GF-D8 (cell line): ENCODE data around the gene ZNF521.

ENCODE experiments used
- DNase-seq: peaks from one replicate; lab custom pipeline; 2025; lab: John Stamatoyannopoulos, UW

ZNF521 gene

DNA sequence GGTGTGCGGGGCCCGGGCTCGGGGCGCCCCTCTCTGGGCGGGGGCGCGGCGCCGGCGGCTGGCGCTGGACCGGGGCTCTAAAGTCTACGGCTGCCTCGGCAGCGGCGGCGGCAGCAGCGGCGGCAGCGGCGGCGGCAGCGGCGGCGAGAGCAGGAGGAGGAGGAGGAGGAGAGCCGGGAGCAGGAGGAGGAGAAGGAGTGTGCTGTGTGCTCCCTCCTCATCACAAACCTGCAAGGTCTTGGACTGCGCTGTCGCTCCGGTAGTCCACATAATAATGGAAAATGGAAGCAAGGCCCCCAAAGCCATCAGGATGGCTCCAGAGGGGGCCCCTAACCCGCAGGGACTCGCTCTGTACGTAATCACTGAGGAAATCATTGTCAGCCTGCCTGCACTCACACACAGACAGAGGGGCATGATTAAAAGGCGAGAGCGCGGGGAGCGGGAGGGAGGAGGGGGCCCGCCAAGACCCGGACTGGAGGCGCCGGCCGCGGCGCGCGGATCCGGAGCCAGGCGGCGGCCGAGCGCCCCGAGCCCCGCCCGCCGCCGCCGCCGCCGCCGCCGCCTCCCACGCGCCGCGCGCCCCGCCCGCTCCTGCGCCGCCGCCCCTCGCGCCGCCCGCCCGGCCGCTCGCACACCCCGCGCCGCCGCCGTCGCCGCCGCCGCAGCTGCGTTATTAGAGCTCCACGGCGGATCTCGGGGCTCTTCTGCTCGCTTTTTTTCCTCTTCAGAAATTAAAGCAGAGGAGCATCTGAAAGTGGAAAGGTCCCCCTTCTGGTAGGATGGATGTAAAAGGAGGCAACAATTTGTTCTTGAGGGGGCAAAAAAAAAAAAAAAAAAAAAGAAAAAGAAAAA, at the start of gene ZNF521:
TSS of gene ZNF521 (minus strand) at position 390 of the 852 bp plus-strand sequence. CDS start 1,220 bp downstream, outside the sequence.
- no peak for DNase-seq

- DNase-seq: no peak
Observed at GRCh38 chr18:25399554-25399953, 47.6 kb upstream of the ZNF521 start.

GRCh38 chr18:25392192-25392591, 40.2 kb upstream of the ZNF521 start:
- DNase-seq: no peak

DNA sequence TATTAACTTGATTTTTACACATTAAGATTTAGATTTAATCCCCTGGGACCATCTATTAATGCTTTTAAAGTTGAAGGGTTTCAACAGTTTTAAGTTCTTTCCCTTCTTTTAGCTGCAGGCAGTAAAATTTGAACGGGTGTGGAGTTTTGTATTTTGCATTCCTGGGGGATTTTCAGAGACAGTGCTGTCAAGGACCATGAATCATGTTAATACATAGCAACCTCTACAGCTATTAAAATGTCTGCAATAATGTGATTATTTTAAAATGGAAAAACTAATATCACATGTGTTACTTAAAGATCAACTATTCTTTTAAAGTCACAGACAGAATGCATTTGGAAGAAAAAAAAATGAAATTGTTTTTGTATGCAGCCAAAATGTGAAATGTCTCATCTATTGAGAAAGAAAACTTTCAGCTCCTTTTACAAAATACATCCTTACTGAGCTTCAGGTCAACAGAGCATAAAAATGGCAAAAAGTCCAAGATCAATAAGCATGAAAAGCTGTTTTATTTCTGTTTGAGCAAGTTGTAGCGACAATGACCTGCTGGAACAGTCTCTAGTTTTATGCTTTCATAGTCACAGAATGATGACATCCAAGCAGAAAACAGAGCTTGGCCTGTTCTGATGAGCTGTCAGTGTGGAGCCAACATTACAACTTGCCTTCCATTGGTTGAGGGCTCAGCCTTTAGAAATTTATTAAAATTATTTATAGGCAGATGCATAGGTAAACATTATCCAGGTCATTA, 21.6 kb upstream of the ZNF521 start:
- DNase-seq: no peak

DNA sequence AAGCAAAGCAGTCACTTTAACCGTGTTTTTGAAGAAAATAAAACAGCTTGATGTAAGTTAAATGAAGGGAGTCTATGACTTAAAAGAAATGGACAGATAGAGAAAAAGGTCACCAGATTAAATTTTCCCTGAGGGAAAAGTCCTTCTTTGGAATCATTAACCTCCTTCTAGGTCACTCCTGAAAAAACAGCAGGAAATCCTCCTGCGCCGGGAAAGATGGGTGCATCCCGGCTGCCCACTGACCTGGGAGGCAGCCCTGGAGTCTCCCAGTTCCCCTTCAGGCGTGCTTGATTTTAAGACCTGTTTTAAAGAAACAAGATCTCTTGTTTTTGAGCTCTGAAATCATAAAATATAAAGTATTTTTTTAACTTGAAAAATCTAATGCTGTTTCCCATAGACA, 18.4 kb upstream of the ZNF521 start:
- no peak for DNase-seq

DNA sequence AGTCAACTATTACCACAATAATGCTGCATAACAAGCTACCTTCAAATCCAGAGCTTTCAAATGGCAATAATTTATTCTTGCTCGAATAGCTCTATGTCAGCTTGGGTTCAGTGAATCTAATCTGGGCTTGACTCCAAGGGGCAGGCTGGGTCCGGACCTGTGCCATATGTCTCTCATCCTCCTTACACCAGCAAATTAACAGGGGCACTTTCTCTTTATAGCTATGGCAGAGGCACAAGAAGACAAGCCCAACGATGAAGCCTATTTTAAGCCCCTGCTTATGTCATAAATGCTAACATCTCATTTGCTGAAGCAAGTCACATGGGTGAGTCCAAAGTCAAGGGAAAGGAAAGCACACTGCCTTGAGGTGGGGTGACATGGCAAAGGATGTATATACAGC, 13.3 kb upstream of the ZNF521 start:
- no peak for DNase-seq

- no peak for DNase-seq
Observed at GRCh38 chr18:25364732-25365131, 12.8 kb upstream of the ZNF521 start.

DNA sequence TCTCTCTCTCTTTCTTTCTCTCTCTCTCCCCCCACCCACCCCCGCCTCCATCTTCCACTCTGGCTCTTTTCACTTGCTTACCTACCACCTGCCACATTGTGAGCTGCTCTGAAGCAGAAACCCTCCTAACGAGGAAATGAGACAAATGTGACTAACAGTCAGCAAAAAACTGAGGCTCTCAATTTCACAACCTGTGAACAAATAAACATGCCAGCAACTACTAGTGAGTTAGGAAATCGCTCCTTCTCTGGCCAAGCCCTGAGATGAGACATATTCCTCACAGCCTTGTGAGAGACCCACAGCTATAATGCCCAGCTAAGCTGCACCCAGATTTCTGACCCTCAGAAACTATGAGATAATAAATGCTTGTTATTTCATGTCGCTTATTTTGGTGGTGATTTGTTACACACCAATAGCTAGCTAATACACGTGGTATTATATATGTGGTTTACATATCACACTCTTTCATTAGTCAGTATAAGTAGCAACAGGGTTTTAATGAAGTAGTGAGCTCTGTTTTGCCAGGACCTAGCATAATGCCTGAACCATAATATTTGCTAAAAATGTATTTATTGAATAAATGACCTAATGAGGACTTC, 8.4 kb upstream of the ZNF521 start:
- DNase-seq: no peak

DNA sequence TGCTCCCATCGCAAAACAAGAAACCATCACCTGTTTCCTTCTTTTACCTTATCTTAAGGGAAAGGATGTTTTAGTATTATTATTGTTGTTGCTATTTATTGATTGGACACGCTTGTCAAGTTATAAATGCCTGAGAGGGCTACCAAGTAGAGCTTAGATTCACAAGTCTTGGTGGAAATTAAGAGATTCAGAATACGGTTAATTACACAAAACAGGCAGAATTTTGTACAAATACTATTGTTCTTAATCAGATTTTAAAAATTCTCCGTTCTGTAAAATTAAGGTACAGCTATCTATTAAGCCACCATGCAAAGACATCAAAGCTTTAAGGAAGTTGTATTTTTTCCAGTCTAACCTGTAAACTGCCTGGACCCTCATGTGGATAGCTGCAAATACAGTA, 1.1 kb upstream of the ZNF521 start:
- DNase-seq: no peak

- DNase-seq: no peak
Observed at GRCh38 chr18:25352629-25353005, 651 bp upstream of the ZNF521 start.

DNA sequence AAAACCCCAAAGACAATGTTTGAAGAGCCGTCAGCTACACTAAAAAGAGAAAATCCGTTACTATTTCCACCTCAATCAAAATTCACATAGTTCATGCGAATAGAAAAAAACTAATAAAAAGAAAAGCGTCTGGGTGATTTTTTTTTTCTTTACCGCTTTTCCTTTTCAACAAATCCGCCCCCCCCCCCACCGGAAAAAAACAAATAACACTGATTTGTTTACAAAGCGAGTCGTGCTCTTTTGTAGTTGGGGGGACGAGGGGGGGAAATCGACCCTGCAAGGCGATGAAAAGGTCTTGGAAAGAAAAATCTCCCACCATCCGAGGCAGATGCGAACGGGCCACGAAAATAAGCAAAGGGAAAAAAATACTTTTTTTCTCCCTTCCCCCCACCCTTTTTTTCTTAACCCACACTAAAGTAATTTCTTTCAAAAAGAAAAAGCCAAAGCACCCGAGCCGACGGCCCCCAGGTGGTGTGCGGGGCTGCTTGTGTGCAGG, 638 bp downstream of the ZNF521 start:
- DNase-seq: no peak

DNA sequence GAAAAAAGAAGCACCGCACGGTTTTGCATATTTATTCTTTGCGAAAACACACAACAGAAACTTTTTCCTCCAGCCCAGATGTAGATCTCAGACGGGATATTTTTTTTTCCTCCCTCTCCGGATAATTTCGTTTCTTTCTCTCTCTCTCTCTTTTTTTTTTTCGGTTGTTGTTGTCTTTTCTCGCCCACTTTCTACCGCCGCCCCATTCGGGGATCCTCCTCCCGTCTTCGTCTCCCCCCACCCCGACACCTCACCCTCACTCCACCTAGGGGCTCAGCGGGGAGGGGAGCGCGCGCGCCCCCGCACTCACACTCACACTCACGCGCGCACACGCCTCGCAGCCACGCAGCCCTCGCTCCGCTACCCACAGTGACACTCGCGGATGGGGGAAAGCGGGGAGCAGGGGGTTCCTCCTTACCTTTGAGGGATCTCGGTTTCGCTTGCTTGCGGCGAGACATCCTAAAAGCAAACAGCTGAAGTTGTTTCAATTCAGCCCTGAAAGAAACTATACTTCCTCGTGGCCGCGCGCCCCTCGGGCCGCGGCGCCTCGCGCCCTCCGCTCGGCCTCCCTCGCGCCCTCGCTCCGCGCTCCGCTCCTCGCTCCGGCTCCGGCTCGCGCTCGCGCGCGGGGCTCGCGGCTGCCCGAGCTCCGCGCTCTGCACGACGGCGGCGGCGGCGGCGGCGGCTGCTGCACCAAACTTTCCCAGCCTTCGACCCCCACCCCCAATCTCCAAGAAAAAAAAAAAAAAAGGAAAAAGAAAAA, 1.3 kb downstream of the ZNF521 start:
- DNase-seq: no peak

DNA sequence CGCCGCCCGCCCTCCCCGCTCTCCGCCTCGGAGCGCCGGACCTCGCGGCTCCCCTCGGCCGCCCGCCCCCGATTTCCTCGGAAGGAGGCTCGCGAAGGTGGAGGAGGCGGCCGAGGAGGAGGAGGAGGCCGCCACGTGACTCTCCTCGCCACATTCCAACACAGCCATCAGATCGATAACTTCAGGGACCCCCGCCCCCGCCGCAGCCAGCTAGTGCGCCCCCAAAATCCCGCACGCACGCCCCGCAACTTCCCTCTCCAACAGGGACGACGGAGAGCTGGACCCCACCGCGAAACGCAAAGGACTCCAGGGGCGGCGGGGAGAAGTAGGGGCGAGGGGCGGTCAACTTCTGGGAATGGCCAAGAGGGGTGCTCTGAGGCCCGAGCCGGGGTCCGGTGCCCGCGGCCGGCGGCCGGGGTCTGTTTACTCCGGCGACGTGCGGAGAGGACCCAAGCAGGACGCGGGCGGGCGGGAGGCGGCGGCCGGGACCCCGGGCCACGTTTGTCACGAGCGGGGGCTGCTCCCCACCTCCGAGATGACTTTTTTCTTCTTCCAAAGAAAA, 2.0 kb downstream of the ZNF521 start:
- no peak for DNase-seq

GRCh38 chr18:25349131-25349925, 2.6 kb downstream of the ZNF521 start:
- no peak for DNase-seq

GRCh38 chr18:25348386-25349130, 3.4 kb downstream of the ZNF521 start:
- no peak for DNase-seq

- no peak for DNase-seq
Observed at GRCh38 chr18:25346561-25346960, 5.4 kb downstream of the ZNF521 start.

DNA sequence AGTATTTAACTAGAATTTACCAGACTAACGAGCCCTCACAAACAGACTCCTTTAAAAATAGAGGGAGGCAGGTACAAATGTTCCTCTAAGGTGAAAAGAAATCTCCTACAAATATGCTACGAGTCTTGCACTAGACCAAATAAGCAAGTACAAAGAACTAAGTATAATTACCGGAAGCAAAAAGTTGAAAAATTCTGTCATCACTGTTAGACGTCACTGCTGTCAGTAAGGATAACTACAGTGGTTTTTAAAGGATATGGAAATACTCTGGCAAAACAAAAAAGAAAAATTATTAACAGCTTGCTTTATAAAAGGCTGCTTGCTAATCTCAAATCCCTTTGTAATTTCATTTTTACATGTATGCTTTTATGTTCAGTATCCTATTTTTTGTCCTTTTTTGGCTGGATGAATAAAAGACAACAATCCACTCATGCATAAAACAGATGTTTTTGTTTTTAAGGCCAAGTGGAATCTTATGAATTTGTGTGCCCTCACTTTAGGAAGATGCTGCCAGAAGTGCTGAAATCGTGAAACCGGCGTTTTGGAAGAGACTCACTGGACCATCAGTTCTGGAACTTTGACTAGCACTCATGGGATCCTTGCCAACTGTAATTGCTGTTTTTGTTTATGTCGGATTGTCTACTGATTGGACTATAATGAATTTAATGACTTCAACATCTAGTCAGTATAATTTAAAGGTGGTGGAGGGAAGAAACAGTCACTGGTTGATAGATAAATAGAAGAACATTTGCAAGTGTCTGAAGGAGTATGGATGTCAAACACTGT, 6.7 kb downstream of the ZNF521 start:
- DNase-seq: no peak

- no peak for DNase-seq
Observed at GRCh38 chr18:25341831-25342230, 10.1 kb downstream of the ZNF521 start.

- DNase-seq: no peak
Observed at GRCh38 chr18:25340762-25341161, 11.2 kb downstream of the ZNF521 start.
